GM12801 (cell line): ENCODE measurements around the gene SDK1.

Experiments used
- CTCF ChIP-seq: IDR thresholded peaks from one replicate; pipeline ENCODE4 v1.5.1; 2011; ENCODE audit warnings: control low read depth; ENCODE audit not compliant: insufficient read length; ENCODE audit errors: extremely low read depth

Gene SDK1

GRCh38 chr7:3300651-3301448 lies at the start of gene SDK1:
Gene SDK1, plus strand, starts transcription at chr7:3301252. Its CDS starts 335 bp downstream, at chr7:3301587.
- no peak for TF ChIP-seq CTCF

GRCh38 chr7:3254718-3255117 lies 46.3 kb upstream of the SDK1 start:
- no peak for TF ChIP-seq CTCF

- no peak for TF ChIP-seq CTCF
These were observed 41.2 kb upstream of the SDK1 start for GRCh38 chr7:3259711-3260400.

- TF ChIP-seq CTCF = no peak
These were observed 40.7 kb upstream of the SDK1 start for GRCh38 chr7:3260401-3260715.

- TF ChIP-seq CTCF = no peak
These were observed 36.2 kb upstream of the SDK1 start for GRCh38 chr7:3264693-3265339.

GRCh38 chr7:3265388-3265787 lies 35.7 kb upstream of the SDK1 start:
- TF ChIP-seq CTCF = no peak

- TF ChIP-seq CTCF = no peak
These were observed 34.8 kb upstream of the SDK1 start for GRCh38 chr7:3266240-3266639.
